Left hindlimb (tissue), 1 donor: Measurements from ENCODE around the gene PARP4.
"Not testable (repeated sequence)": the region's sequence is repeated elsewhere in the genome, so short reads cannot be mapped to it uniquely, and the experiment has no call there.

Experiments
- DNase-seq: peaks from one replicate; pipeline ENCODE4 v3.0.0-alpha.2; 2018

The PARP4 gene

GRCh38 chr13:24426045-24426444 lies 86.5 kb downstream of the PARP4 start:
- not testable (repeated sequence) for DNase-seq

- not testable (repeated sequence) for DNase-seq
Measured at GRCh38 chr13:24419668-24420067, 92.9 kb downstream of the PARP4 start.

- no peak for DNase-seq
Measured at GRCh38 chr13:24407844-24408243, 104.7 kb downstream of the PARP4 start.

GRCh38 chr13:24406524-24406923 lies 106.1 kb downstream of the PARP4 start:
- no peak for DNase-seq

- no peak for DNase-seq
Measured at GRCh38 chr13:24396821-24397220, 115.8 kb downstream of the PARP4 start.

GRCh38 chr13:24392972-24393371 lies 119.6 kb downstream of the PARP4 start:
- DNase-seq = no peak

- DNase-seq = not testable (repeated sequence)
Measured at GRCh38 chr13:24391771-24392683, 120.6 kb downstream of the PARP4 start.

- not testable (repeated sequence) for DNase-seq
Measured at GRCh38 chr13:24390795-24391194, 121.8 kb downstream of the PARP4 start.

GRCh38 chr13:24389506-24389905 lies 123.1 kb downstream of the PARP4 start:
- DNase-seq = no peak

- DNase-seq = not testable (repeated sequence)
Measured at GRCh38 chr13:24388743-24389142, 123.8 kb downstream of the PARP4 start.

- no peak for DNase-seq
Measured at GRCh38 chr13:24386816-24387708, 125.5 kb downstream of the PARP4 start.

- no peak for DNase-seq
Measured at GRCh38 chr13:24385902-24386301, 126.7 kb downstream of the PARP4 start.

GRCh38 chr13:24384946-24385345 lies 127.6 kb downstream of the PARP4 start:
- not testable (repeated sequence) for DNase-seq

GRCh38 chr13:24384091-24384490 lies 128.5 kb downstream of the PARP4 start:
- not testable (repeated sequence) for DNase-seq

GRCh38 chr13:24381541-24382265 lies 130.9 kb downstream of the PARP4 start:
- DNase-seq = no peak

- DNase-seq = not testable (repeated sequence)
Measured at GRCh38 chr13:24380881-24381280, 131.7 kb downstream of the PARP4 start.

GRCh38 chr13:24380227-24380626 lies 132.4 kb downstream of the PARP4 start:
- DNase-seq = not testable (repeated sequence)

- DNase-seq = not testable (repeated sequence)
Measured at GRCh38 chr13:24371273-24371672, 141.3 kb downstream of the PARP4 start.
